GM12865 (cell line): ENCODE measurements around the gene SPATA20.

ENCODE experiments used
- DNase-seq: peaks from one replicate; pipeline ENCODE4 v3.0.0; 2010; ENCODE audit warnings: low read depth
- H3K4me3 ChIP-seq: 2 replicates; pipeline ENCODE4 v1.5.1; 2011; ENCODE audit warnings: mild to moderate bottlenecking, low read depth, low read length, control low read depth
- CTCF ChIP-seq: IDR thresholded peaks from 2 replicates; pipeline ENCODE4 v1.5.1; 2011; ENCODE audit warnings: low read length, control low read depth, low read depth, inconsistent platforms; ENCODE audit not compliant: insufficient read depth; ENCODE audit errors: missing control alignments

Gene SPATA20

GRCh38 chr17:50550661-50551432, 3.9 kb downstream of the SPATA20 start:
- peak; percentile 47 for DNase-seq
- peak; percentile 34 for TF ChIP-seq CTCF
- no peak overlapping the region for H3K4me3 ChIP-seq

GRCh38 chr17:50551433-50551815, 4.5 kb downstream of the SPATA20 start:
- H3K4me3 ChIP-seq, result no peak overlapping the region
- TF ChIP-seq CTCF, result no peak
- no peak for DNase-seq

- no peak for TF ChIP-seq CTCF
- no peak for DNase-seq
- no peak overlapping the region for H3K4me3 ChIP-seq
These were observed 4.9 kb downstream of the SPATA20 start for GRCh38 chr17:50551884-50552283.

- H3K4me3 ChIP-seq, result no peak overlapping the region
- no peak for DNase-seq
- TF ChIP-seq CTCF, result no peak
These were observed 7.2 kb downstream of the SPATA20 start for GRCh38 chr17:50554201-50554600.

GRCh38 chr17:50556803-50557202, 9.8 kb downstream of the SPATA20 start:
- no peak for DNase-seq
- H3K4me3 ChIP-seq, result no peak overlapping the region
- TF ChIP-seq CTCF, result no peak

- no peak overlapping the region for H3K4me3 ChIP-seq
- no peak for TF ChIP-seq CTCF
- DNase-seq, result no peak
These were observed 10.7 kb downstream of the SPATA20 start for GRCh38 chr17:50557630-50558029.

- DNase-seq, result no peak
- TF ChIP-seq CTCF, result no peak
These were observed 11.1 kb downstream of the SPATA20 start for GRCh38 chr17:50558091-50558490.

More at GRCh38 chr17:50558091-50558490, 11.1 kb downstream of the SPATA20 start:
- H3K4me3 ChIP-seq, result no peak overlapping the region
